ENCODE results near the gene KCNK7.

KCNK7 gene

DNA sequence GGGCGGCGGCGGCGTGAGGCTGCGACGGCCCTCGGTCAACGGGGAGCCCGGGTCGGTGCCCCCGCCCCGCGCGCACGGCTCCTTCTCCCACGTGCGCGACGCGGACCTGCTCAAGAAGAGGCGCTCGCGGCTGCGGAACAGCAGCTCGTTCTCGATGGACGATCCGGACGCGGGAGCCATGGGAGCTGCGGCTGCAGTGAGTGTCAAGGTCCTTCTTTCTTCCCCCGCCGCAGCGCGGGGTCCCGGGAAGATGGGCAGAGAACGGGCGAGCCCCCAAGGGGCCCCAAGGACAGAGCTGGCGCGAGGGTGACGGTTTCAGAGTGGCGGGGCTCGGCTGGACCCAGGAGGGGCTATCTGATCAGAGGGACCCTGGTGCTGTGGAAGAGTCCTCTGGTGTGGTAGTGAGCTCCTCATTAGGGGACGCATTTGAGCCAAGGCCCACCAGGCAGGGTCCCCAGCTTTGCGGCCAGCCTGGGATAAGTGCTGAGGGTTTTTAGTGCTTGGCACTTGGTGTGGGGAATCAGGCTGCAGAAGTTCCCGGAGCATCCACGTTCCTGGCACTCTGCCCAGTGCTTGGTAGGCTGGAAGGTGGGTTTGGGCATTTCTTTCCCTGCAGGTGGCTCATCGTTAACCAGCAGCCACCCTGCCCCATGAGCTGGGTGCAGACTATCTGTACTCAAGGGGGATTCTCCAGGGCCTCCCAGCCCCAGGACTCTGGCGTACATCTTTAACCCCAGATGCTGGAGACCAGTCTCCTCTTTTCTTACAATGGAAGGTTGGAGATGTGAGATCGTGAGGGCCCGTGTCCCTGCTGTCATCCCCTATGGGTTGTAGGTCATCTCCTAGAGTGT, 10.0 kb downstream of the KCNK7 start:
- DNase-seq: no peak

GRCh38 chr11:65584723-65585171, 10.9 kb downstream of the KCNK7 start:
- DNase-seq: no peak

GRCh38 chr11:65584106-65584505, 11.5 kb downstream of the KCNK7 start:
- no peak for DNase-seq

DNA sequence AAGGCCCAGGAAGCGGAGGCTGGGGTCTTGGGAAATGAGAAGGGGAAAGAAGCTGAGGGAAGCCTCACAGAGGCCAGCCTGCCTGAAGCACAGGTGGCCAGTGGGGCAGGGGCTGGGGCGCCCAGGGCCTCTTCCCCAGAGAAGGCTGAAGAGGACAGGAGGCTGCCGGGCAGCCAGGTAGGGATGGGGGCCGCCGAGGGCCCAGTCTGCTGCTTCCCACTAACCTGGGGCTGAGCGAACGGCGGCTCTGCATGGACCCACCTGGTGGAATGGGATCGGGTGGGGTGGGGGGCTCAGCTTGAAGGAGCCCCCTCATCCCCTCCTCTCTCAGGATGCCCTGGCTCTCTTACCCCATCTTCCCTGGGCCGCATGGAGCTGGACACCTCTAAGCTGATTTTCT, 12.0 kb downstream of the KCNK7 start:
- no peak for DNase-seq

GRCh38 chr11:65581928-65582327, 13.7 kb downstream of the KCNK7 start:
- no peak for DNase-seq

- no peak for DNase-seq
Observed at GRCh38 chr11:65580756-65581155, 14.8 kb downstream of the KCNK7 start.

DNA sequence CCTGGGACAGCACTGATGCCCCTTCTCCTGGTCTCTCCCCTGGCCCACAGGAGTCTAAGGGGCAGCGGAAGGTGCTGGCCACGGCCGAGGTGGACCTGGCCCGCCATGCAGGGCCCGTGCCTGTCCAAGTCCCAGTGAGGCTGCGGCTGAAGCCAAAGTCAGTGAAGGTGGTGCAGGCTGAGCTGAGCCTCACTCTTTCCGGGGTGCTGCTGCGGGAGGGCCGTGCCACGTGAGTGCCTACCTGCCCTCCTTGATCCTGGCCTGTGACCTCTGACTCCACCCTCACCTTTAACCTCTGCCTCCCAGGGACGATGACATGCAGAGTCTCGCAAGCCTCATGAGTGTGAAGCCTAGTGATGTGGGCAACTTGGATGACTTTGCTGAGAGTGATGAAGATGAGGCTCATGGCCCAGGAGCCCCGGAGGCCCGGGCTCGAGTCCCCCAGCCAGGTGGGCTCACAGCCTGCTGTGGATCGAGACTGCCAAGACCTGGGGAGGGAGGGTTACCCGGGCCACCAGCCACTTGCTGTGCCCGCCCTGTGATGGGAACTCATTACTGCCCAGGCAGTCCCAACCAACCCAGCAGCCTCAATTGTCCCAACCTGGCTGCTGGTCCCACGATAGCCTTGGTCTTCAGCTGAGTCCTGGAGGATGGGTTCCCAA, 15.4 kb downstream of the KCNK7 start:
- no peak for DNase-seq

DNA sequence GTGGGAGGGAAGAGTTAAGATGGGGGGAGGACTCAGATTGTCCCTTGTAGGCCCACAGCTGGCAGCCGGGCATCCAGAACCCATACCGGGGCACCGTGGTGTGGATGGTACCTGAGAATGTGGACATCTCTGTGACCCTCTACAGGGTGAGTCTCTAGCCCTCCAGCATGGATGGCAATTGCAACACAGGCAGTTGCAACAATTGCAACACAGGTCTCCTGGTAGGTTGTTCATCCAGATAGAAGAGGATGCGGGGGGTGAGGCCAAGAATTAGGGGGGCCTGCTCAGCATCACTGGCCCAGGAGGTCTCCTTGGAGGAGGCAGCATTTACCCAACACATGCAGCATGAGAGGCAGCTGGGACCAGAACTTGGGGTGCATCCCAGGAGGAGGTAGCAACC, 16.3 kb downstream of the KCNK7 start:
- no peak for DNase-seq

DNA sequence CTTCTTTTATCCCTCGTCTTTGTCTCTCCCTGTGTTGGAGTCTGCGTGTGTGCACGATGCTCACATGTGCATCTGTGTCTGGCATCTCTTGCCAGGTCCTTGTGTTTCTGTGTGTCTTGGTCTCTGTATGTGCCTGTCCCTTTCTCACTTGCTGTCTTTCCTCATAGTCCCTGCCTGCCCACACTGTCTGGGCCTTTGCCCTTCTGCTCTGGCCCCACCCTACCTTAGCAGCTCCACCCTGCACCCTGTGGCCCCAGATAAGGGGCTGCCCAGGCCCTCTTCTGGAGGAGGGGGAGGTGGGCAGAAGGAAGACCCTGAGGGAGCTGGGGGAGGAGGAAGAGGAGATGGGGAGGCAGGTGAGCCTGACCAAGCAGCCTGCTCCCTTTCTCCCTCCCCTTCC, 16.9 kb downstream of the KCNK7 start:
- DNase-seq: no peak

DNA sequence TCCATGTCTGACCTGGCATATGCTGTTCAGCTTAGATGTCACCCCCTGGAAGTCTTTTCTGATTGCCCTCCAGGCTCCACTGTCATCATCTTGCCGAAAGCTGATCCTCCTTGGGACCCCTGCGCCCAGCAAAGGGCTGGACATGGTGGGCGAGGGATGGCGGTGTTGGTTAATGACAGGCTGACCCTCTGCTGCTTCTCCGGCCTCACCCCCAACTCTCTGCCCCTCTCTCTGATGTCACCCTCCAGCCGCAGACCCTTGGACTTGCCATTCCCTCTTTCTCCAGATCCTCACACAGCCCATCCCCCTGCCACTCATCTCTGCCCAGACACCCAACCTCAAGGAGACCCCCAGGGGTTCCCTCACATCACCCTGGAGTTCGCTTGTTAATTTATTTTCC, 17.5 kb downstream of the KCNK7 start:
- DNase-seq: no peak

GRCh38 chr11:65577756-65578109, 17.9 kb downstream of the KCNK7 start:
- no peak for DNase-seq

GRCh38 chr11:65576867-65577755, 18.5 kb downstream of the KCNK7 start:
- DNase-seq: no peak

DNA sequence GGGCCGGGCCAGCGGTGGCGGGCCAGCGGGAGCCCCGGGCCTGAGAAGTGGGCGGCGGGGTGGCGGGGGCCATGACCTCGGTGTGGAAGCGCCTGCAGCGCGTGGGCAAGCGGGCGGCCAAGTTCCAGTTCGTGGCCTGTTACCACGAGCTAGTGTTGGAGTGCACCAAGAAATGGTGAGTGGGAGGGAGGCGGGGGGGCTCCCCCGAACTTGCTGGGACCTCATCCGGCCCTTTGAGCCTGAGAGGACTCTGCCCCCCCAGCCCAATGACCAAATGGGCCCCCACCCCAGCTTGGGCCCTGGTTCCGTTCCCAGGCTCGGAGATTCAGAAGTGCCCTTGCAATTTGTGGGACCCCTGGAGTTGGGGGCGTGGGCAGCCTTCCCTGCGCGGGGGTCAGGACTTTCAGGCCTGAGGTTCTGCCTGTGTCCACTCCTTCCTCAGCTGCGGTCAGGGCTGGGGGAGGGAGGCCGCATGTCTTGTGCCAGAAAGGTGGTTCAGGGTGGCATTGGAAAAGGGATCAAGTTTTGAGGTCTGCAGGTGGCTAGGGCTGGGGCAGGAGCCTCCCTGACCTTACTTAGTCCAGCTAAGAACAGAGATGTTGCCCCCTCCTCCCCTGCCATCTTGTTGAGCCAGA, 19.3 kb downstream of the KCNK7 start:
- DNase-seq: no peak

DNA sequence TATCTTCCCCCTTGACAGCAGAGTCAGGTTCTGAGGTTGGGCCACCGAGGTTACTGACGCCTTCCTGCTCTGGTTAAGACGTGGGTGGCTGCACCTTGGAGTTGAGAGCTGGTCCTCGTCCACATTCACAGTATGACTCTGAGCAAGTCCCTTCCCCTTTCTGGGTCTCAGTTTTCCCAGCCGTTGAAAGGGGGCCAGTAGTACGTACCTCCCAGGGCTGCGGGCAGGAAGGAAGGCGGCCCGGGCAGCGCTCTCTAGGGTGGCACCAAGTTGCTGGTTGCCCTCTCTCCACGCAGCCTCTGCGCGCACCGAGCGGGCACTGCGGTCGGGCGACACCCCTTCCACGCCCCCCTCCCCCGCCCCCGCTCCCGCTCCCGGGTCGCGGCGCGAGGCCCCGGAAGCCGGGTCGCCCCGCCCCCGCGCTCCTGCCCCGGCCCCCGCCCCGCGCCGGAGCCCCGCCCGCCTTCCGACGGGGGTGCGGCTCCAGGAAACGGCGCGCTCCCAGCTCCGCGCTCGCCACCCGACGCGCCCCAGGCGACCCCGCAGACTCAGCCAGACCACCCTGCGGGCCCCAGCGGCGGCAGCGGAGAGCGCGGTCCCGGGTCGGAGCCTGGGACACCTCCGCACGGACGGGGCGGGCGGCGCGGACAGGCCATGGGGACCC, 19.9 kb downstream of the KCNK7 start, which contains the start of gene EHBP1L1:
EHBP1L1 (plus strand) TSS at position 486 of the 664 bp plus-strand sequence. CDS start 250 bp downstream, outside the sequence.
- peak; percentile 73 to 77 for DNase-seq

- no peak for DNase-seq
Observed at GRCh38 chr11:65574811-65575567, 20.6 kb downstream of the KCNK7 start.

- peak; percentile 81 to 86 for DNase-seq
Observed at GRCh38 chr11:65574109-65574810, 21.3 kb downstream of the KCNK7 start.

DNA sequence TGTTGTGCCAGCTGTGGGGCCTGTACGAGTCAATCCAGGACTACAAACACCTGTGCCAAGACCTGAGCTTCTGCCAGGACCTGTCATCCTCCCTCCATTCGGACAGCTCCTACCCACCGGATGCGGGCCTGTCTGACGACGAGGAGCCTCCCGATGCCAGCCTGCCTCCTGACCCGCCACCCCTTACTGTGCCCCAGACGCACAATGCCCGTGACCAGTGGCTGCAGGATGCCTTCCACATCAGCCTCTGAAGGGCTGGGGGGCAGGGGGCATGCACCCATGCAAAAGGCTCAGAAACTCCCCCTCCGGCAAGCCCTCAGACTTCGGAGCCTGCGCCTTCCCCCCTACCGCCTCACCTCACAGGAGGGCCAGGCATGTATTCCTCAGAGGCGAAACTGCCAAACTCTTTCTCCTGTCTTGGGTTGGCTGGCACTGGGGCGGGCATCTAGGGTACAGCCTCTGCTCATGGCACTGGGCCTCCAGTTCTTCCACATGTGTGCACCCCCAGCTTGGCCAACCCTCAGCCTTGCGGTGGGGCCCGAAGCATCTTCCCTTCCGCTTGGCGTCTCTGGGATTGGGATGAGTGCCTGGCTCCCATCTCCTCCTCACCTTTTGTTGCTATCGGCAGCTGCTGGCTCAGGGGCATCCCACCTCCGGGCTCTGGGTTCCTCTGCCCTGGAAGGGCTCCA, 22.1 kb downstream of the KCNK7 start:
- DNase-seq: no peak

- DNase-seq: peak; percentile 84 to 85
Observed at GRCh38 chr11:65572356-65573051, 23.1 kb downstream of the KCNK7 start, which contains the start of gene FAM89B. Gene FAM89B (plus strand): TSS chr11:65572538. CDS start chr11:65572670, 132 bp downstream.

- DNase-seq: no peak
Observed at GRCh38 chr11:65571940-65572339, 23.7 kb downstream of the KCNK7 start.
